Ishikawa (cell line): ENCODE data around the gene LHPP.

Experiments
- CEBPB ChIP-seq: IDR thresholded peaks from 2 replicates; pipeline ENCODE4 v1.6.1; 2012
- CREB1 ChIP-seq: IDR thresholded peaks from 2 replicates; pipeline ENCODE4 v1.6.1; 2012; ENCODE audit warnings: low read depth
- EGR1 ChIP-seq: IDR thresholded peaks from 2 replicates; pipeline ENCODE4 v1.6.1; 2012
- EP300 ChIP-seq: IDR thresholded peaks from 2 replicates; pipeline ENCODE4 v1.6.1; 2012; ENCODE audit warnings: borderline replicate concordance
- FOXM1 ChIP-seq: IDR thresholded peaks from 2 replicates; pipeline ENCODE4 v1.6.1; 2012; ENCODE audit warnings: low read depth, borderline replicate concordance
- MAX ChIP-seq: IDR thresholded peaks from 2 replicates; pipeline ENCODE4 v1.6.1; 2012
- NFIC ChIP-seq: IDR thresholded peaks from 2 replicates; pipeline ENCODE4 v1.6.1; 2012
- RAD21 ChIP-seq: IDR thresholded peaks from 2 replicates; pipeline ENCODE4 v1.6.1; 2012; ENCODE audit warnings: low read depth
- REST ChIP-seq: IDR thresholded peaks from 2 replicates; pipeline ENCODE4 v1.6.1; 2012; ENCODE audit warnings: low read depth, mild to moderate bottlenecking
- TAF1 ChIP-seq: IDR thresholded peaks from 2 replicates; pipeline ENCODE4 v1.6.1; 2012; ENCODE audit warnings: low read depth, mild to moderate bottlenecking
- TCF12 ChIP-seq: IDR thresholded peaks from 2 replicates; pipeline ENCODE4 v1.6.1; 2012; ENCODE audit warnings: low read depth
- TEAD4 ChIP-seq: IDR thresholded peaks from 2 replicates; pipeline ENCODE4 v1.6.1; 2012
- USF1 ChIP-seq: IDR thresholded peaks from 2 replicates; pipeline ENCODE4 v1.6.1; 2012
- YY1 ChIP-seq: IDR thresholded peaks from 2 replicates; pipeline ENCODE4 v1.6.1; 2012; ENCODE audit warnings: low read depth
- ZBTB7A ChIP-seq: IDR thresholded peaks from 2 replicates; pipeline ENCODE4 v1.6.1; 2012; ENCODE audit warnings: low read depth

Gene LHPP

GRCh38 chr10:124605481-124605855, 143.8 kb downstream of the LHPP start:
- TF ChIP-seq EGR1, result no peak
- TF ChIP-seq RAD21, result no peak
- TF ChIP-seq NFIC, result no peak
- TF ChIP-seq TCF12, result no peak
- TF ChIP-seq TAF1, result no peak
- TF ChIP-seq TEAD4, result no peak
- TF ChIP-seq EP300, result no peak
- TF ChIP-seq USF1, result no peak
- no peak for TF ChIP-seq MAX
- TF ChIP-seq YY1, result no peak
- no peak for TF ChIP-seq CEBPB
- no peak for TF ChIP-seq FOXM1
- TF ChIP-seq CREB1, result no peak

- TF ChIP-seq EGR1, result no peak
- TF ChIP-seq RAD21, result no peak
- no peak for TF ChIP-seq NFIC
- no peak for TF ChIP-seq ZBTB7A
- TF ChIP-seq MAX, result no peak
- TF ChIP-seq TEAD4, result no peak
- TF ChIP-seq REST, result no peak
- TF ChIP-seq CREB1, result no peak
- TF ChIP-seq USF1, result no peak
- no peak for TF ChIP-seq FOXM1
- TF ChIP-seq YY1, result no peak
- no peak for TF ChIP-seq TCF12
- no peak for TF ChIP-seq CEBPB
- TF ChIP-seq TAF1, result no peak
- no peak for TF ChIP-seq EP300
Observed at GRCh38 chr10:124605856-124606812, 144.5 kb downstream of the LHPP start.

- TF ChIP-seq EGR1 (no peak), TEAD4 (no peak), CREB1 (no peak), USF1 (no peak), CEBPB (no peak), ZBTB7A (no peak), RAD21 (no peak), YY1 (no peak), TAF1 (no peak), REST (no peak), EP300 (no peak), NFIC (no peak), TCF12 (no peak), MAX (no peak), FOXM1 (no peak)
Observed at GRCh38 chr10:124606822-124607221, 145.2 kb downstream of the LHPP start.

GRCh38 chr10:124607693-124608092, 146.1 kb downstream of the LHPP start:
- TF ChIP-seq NFIC (no peak), EP300 (no peak), YY1 (no peak), TCF12 (no peak), RAD21 (no peak), REST (no peak), CREB1 (no peak), FOXM1 (no peak), TAF1 (no peak), CEBPB (no peak), EGR1 (no peak), TEAD4 (no peak), USF1 (no peak), MAX (no peak), ZBTB7A (no peak)
